Ovary (tissue), 3 donors: ENCODE data around the gene SRRM3.

ENCODE experiments used
- CTCF ChIP-seq, 3 donors: fragments of 450-650 bp in 2 of 3; fragments of 200-600 bp in 1 of 3; IDR thresholded peaks; one replicate each; pipeline versions ENCODE4 v1.5.1 to v1.8.0; 2016 to 2022; ENCODE audit warnings: antibody characterized with exemption in 3 of 3, mild to moderate bottlenecking in 1 of 3
- POLR2A ChIP-seq: fragments of 450-650 bp; IDR thresholded peaks from one replicate; pipeline ENCODE4 v1.6.1; 2017; ENCODE audit warnings: antibody characterized with exemption, mild to moderate bottlenecking, moderate library complexity
- donor health status: DM: no; HTN: no; CAD: no.

GRCh38 chr7:76173566-76174205 lies 28.0 kb upstream of the SRRM3 start:
- TF ChIP-seq CTCF (IDR thresholded peaks at IDR 0.05) (no peak), POLR2A (no peak)
